Stomach (tissue), 9 donors: Measurements from ENCODE around the gene RGS7BP. TPM values are rescaled to one million over a fixed set of nuclear protein-coding genes. Genes with fewer than 3 reads are reported as not detected.

Source experiments
- DNase-seq, 2 donors: peaks; one replicate each; pipeline versions ENCODE4 v3.0.0 to v3.0.0-alpha.2; 2013 to 2019
- H3K27ac ChIP-seq, 5 donors: fragments of 200-600 bp in 4 of 5; sonication (generic) in 4 of 5; one replicate each; pipeline ENCODE4 v1.5.1; 2013 to 2019; ENCODE audit warnings: mild to moderate bottlenecking in 1 of 5, moderate library complexity in 1 of 5
- H3K27me3 ChIP-seq, 3 donors: fragments of 200-600 bp; sonication (generic); one replicate each; pipeline ENCODE4 v1.5.1; 2017 to 2019; ENCODE audit warnings: mixed run types in 1 of 3
- H3K36me3 ChIP-seq, 4 donors: fragments of 200-600 bp; sonication (generic); 1 replicate in 3 of 4; 2 replicates in 1 of 4; pipeline ENCODE4 v1.5.1; 2016 to 2019
- H3K4me1 ChIP-seq, 4 donors: fragments of 200-600 bp; sonication (generic); one replicate each; pipeline ENCODE4 v1.5.1; 2016 to 2019
- H3K4me3 ChIP-seq, 4 donors: fragments of 200-600 bp; sonication (generic) in 3 of 4; one replicate each; pipeline ENCODE4 v1.5.1; 2016 to 2019; ENCODE audit warnings: mild to moderate bottlenecking in 1 of 4
- H3K9me3 ChIP-seq, 4 donors: fragments of 200-600 bp; sonication (generic); one replicate each; pipeline ENCODE4 v1.5.1; 2016 to 2019
- CTCF ChIP-seq, 7 experiments: fragments of 450-650 bp in 4 of 7; fragments of 200-600 bp in 3 of 7; sonication (generic) in 3 of 7; IDR thresholded peaks; one replicate each; pipeline ENCODE4 v1.5.1; 2016 to 2019; ENCODE audit warnings: antibody characterized with exemption in 7 of 7, control low read depth in 2 of 7, mild to moderate bottlenecking in 1 of 7
- EP300 ChIP-seq: sonication (generic); formaldehyde crosslinking; IDR thresholded peaks from one replicate; pipeline ENCODE4 v1.6.1; 2017; ENCODE audit warnings: antibody characterized with exemption
- POLR2A ChIP-seq, 4 donors: fragments of 450-650 bp; IDR thresholded peaks; one replicate each; pipeline ENCODE4 v1.6.1; 2016; ENCODE audit warnings: antibody characterized with exemption in 4 of 4, control low read depth in 2 of 4, mild to moderate bottlenecking in 1 of 4, moderate library complexity in 1 of 4
- POLR2AphosphoS5 ChIP-seq, 3 donors: sonication (generic); formaldehyde crosslinking; IDR thresholded peaks; one replicate each; pipeline ENCODE4 v1.6.1; 2016; ENCODE audit warnings: antibody characterized with exemption in 3 of 3
- WGBS, 5 donors: extraction: QIAGEN DNeasy Blood & Tissue Kit in 3 of 5; methylation state at CpG; one replicate each; pipeline versions ENCODE4 v1.1.5 to v1.1.7; 2013 to 2018; 5-methylcytosine and 5-hydroxymethylcytosine counted together
- intact Hi-C: fragments of 100-400 bp; cut with DNase I; formaldehyde crosslinking; loops from one replicate; pipeline ENCODE4 v1.15.1; 2023; ENCODE audit warnings: low total_unique reads
- polyA plus RNA-seq, 3 donors: library from polyadenylated mRNA; stranded (reverse); fragments of 200-250 nt; gene quantifications; one replicate each; pipeline ENCODE4 v1.2.3, GENCODE V29; 2013
- total RNA-seq, 5 donors: library from RNA; depleted of rRNA; stranded (reverse); fragments of >200 nt; gene quantifications; one replicate each; pipeline versions ENCODE4 v1.1.0 to v1.2.3, GENCODE V29; 2014 to 2016
- donor health status: healthy with polysubstance abuse.
- donor health status: Bipolar disorder and iron deficiency.
- donor health status: healthy.

The RGS7BP gene
- total and polyA plus RNA-seq, 8 donors: 0.03 to 49.2 (median 1.6) TPM

- no peak overlapping the region for H3K4me3 ChIP-seq
- intact Hi-C loops: no loop called here
- H3K27ac ChIP-seq: no peak overlapping the region
- H3K4me1 ChIP-seq: no peaks in the 10 kb centered on the region
- 18 to 58% (median 33%) methylated on average over 2 of the region's 2 CpGs for WGBS, 5 donors
- peak in 1 of 2 donors; percentile 46 for DNase-seq
- no peaks in the 10 kb centered on the region for H3K36me3 ChIP-seq
- H3K27me3 ChIP-seq: no peaks in the 10 kb centered on the region
- TF ChIP-seq CTCF (IDR thresholded peaks at IDR 0.05) (no peak), POLR2AphosphoS5 (IDR thresholded peaks at IDR 0.05) (no peak), EP300 (no peak)
- peaks cover 0 to 13% (median 7%) of the 10 kb centered on the region in 4 donors for H3K9me3 ChIP-seq
These were observed 19.7 kb upstream of the RGS7BP start for GRCh38 chr5:64486163-64486562.

- no peak for TF ChIP-seq POLR2A (IDR thresholded peaks at IDR 0.05)
- no peak for DNase-seq
- Histone ChIP-seq H3K4me1 (no peaks in the 10 kb centered on the region), H3K27me3 (no peaks in the 10 kb centered on the region), H3K9me3 (peaks cover 0 to 13% (median 7%) of the 10 kb centered on the region in 4 donors), H3K27ac (no peak overlapping the region), H3K4me3 (no peak overlapping the region), H3K36me3 (no peaks in the 10 kb centered on the region)
- intact Hi-C loops: no loop called here
These were observed 18.5 kb upstream of the RGS7BP start for GRCh38 chr5:64487283-64487682.

- DNase-seq: no peak
- Histone ChIP-seq H3K27ac (no peak overlapping the region), H3K4me1 (no peaks in the 10 kb centered on the region), H3K27me3 (no peaks in the 10 kb centered on the region), H3K9me3 (peaks cover 0 to 4% (median 0%) of the 10 kb centered on the region in 4 donors), H3K4me3 (no peak overlapping the region), H3K36me3 (no peaks in the 10 kb centered on the region)
- no peak for TF ChIP-seq POLR2AphosphoS5 (IDR thresholded peaks at IDR 0.05)
- TF ChIP-seq EP300: no peak
- no peak for TF ChIP-seq CTCF (IDR thresholded peaks at IDR 0.05)
- TF ChIP-seq POLR2A (IDR thresholded peaks at IDR 0.05): no peak
- intact Hi-C loops: no loop called here
- WGBS, 5 donors: 41 to 81% (median 48%) methylated on average over 3 to 5 of the region's 5 CpGs
These were observed 16.0 kb upstream of the RGS7BP start for GRCh38 chr5:64489857-64490256.

DNA sequence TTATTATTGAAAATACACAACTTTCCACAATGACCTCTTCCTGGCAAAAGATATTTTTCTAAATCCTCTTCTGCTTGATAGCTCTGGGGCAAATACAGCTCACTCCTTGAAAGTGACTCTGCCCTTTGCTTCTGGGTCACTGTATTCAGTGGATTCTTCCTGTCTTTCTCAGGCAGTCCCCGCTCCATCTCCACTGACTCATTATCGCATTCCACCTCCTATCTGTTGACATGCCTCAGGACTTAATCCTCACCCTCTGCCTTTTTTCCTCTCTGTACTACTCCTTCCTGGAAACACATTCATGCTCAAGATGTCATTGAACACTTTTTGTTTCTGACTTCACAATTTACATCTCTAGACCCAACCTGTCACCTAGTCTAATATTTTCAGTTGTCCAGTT, 8.4 kb upstream of the RGS7BP start:
- H3K4me3 ChIP-seq: no peak overlapping the region
- no peaks in the 10 kb centered on the region for H3K27me3 ChIP-seq
- WGBS, 5 donors: 40 to 61% (median 59%) methylated on average over 2 of the region's 2 CpGs
- TF ChIP-seq POLR2A (IDR thresholded peaks at IDR 0.05): no peak
- no peak for TF ChIP-seq CTCF (IDR thresholded peaks at IDR 0.05)
- no peak for TF ChIP-seq EP300
- TF ChIP-seq POLR2AphosphoS5 (IDR thresholded peaks at IDR 0.05): no peak
- H3K4me1 ChIP-seq: peaks cover 0 to 4% (median 0%) of the 10 kb centered on the region in 4 donors
- no peaks in the 10 kb centered on the region for H3K9me3 ChIP-seq
- H3K27ac ChIP-seq: no peak overlapping the region
- no peak for DNase-seq
- intact Hi-C loops: no loop called here
- H3K36me3 ChIP-seq: no peaks in the 10 kb centered on the region

DNA sequence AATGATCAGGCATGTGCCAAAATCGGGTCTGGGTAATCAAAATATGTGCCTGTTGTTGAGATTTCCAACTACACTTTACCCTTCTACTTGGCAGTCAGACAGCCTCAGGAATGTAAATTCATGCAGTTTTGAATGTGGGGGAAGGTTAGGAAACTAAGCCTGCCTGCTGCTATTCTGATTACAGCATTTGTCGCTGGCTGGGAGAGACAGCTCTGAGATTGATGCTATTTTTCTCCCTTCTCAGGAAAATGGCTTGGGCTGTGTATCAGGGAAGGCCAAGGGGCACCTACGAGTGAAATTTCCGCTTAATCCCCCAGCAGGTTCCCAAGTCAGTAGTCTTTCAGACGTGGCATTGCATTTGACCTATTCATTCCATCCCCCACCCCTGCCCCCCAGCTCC, 3.6 kb upstream of the RGS7BP start:
- intact Hi-C loops: no loop called here
- Histone ChIP-seq H3K4me1 (peaks cover 0 to 24% (median 17%) of the 10 kb centered on the region in 4 donors), H3K36me3 (no peaks in the 10 kb centered on the region), H3K27me3 (peaks cover 0 to 30% (median 17%) of the 10 kb centered on the region in 3 donors), H3K9me3 (no peaks in the 10 kb centered on the region), H3K4me3 (no peak overlapping the region), H3K27ac (no peak overlapping the region)
- 21 to 35% (median 33%) methylated on average over 5 of the region's 5 CpGs for WGBS, 5 donors
- peak in 1 of 2 donors; percentile 34 for DNase-seq
- TF ChIP-seq CTCF (IDR thresholded peaks at IDR 0.05): no peak
- TF ChIP-seq EP300: no peak
- TF ChIP-seq POLR2AphosphoS5 (IDR thresholded peaks at IDR 0.05): no peak
- TF ChIP-seq POLR2A (IDR thresholded peaks at IDR 0.05): no peak
